GM19043 (cell line): Measurements from ENCODE around the gene EGR4.

Source experiments
- ATAC-seq: cut with Tn5 transposase; IDR thresholded peaks from one replicate; pipeline ENCODE4 v1.9.1; 2021; ENCODE audit warnings: low read depth; ENCODE audit not compliant: unreplicated experiment

EGR4 gene

DNA sequence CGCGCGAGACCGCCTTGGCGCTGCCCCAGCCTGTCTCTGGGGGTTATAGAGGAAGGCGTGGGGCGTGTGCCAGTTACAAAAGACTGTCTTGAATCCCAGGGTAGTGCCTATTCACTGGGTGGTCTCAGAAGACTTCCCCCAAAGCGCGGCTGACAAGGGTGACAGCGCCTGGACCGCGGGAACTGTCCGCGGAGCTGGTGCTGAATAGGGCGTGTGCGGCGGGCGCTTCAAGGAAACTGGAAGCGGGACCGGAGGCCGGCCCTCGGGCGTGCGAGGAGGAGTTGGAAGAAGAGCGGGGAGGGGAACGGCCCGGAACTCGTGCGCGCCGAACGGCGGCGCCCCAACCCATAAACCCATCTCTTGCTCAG, 2.3 kb downstream of the EGR4 start:
- no peak for ATAC-seq

DNA sequence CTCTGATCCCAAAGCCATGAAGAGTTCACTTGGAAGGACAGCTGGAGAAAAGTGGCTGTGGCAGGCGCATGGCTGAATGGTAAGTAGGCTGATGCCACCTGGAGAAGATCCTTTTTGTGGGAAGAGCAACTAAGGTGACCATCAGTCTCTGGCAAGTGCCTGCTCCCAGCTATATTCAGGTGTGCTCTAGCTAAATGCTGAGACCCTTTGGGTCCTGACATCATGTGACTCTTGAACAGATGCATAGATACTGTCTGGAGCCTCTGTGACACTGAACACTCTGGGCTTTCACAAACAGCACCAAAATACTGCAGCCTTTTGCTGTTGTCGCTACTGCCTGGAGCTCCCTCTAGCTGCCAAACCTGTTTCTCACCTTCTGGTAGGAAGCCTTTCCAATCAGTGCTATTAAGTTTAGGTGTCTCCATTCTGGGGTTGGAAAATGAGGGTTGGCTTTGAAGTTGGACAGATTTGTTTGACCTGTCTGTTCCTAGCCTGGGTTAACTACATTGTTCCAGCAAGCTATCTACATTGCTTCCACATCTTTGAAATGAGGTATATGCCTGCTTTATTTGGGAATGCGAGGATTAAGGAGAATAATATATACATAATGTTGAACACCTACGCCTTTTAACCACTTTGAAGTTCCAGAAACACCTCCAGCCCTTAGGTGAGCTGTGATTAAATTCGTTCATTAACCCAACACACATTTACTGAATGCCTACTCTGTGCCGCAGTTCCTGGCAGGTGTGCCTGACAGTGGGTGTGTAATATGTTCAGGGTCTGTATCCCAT, 3.1 kb downstream of the EGR4 start:
- no peak for ATAC-seq

- no peak for ATAC-seq
These were observed 4.0 kb downstream of the EGR4 start for GRCh38 chr2:73289304-73289703.

GRCh38 chr2:73286134-73286655, 7.2 kb downstream of the EGR4 start:
- ATAC-seq = no peak

DNA sequence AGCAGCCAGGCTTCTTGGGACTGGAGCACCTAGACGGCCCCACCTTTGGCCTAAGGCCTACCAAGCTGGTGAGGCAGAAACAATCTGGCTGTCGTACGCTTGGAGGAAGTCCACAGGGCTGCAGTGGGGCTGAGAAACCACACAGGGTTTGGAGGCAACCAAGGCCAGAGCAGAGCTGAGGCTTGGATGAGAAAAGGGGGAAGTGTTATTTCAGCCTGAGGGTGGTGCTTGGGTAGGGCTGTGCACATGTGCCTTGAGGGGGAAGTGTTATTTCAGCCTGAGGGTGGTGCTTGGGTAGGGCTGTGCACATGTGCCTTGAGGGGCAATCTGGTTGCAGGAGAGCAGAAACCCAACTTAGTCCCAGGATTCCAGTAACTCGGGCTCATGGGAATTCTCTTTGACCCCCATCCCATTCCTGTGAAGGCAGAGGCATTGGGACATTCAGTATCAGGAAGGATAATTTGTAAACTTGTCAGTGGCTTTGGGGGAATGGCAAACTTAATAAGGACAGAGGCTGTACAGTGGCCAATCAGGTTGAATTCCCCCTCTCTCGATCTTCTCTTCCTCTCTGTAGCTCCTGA, 8.1 kb downstream of the EGR4 start:
- peak; percentile 51 for ATAC-seq

- peak; percentile 72 for ATAC-seq
These were observed 8.8 kb downstream of the EGR4 start, which contains the start of gene FBXO41 for GRCh38 chr2:73284296-73285158. TSS of gene FBXO41 (minus strand) at chr2:73284478. CDS start at chr2:73269630, 14,848 bp downstream.

DNA sequence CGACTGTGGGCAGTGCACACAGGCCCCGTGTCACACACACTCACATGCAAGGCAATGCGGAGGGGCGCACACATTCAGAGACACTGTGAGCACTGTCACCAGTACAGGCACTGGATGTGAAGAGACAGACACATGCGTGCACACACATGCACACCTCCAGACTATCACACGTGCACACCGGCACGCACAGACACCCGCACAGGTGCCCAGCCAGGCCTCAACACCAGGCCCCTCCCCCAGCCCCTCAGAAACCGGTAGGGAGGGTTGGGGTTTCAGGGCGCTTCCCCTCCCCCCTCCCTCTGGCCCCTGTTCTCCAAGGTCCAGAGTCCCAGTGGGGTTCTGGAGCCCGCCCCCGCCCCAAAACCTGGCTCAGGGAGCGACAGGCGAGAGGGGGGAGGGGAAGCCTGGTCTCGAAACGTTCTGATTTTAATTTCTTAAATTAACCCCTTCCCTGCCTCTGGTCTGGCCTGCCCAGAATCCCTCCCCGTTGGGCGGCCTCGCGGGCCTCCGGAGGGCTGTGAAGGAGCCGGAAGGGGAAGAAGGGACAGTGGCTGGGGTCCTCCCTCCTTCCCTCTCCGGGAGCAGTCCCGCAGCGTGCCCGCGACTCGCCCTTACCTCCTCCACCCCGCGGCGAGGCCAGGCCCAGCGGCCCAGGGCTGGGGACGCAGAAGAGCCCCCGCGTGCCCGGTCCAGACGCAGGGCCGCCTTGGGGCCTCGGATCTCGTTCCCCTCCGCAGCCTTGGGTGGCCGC, 9.6 kb downstream of the EGR4 start:
- peak; percentile 13 for ATAC-seq

DNA sequence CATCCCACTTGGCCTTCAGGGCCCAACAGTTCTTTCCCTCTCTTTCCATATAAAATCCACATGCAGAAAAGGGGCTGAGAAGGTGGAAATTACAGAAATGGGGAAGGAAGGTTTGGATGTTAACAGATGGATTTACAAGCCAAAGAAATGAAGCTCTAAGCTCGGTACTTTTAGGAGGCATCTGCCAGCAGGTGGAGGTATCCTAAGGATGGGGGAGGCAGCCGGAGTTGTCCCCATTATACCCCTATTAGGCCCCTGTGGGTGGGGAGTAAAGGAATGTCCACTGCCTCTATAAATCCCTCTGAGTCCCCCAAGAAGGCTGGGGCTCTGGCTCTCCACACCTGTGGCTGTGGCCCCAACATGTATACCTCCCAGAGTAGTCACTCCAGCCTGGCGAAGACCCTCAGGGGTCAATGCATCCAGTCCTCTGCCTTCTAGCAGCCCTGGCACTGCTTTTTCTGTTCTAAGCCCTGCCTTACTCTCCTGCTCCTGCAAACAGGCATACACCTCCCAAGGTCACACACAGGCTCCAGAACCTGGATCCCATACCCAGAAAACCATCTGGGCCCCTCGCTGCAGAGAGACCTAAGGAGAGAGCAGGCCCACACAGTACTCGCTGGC, 10.3 kb downstream of the EGR4 start:
- ATAC-seq = no peak

GRCh38 chr2:73281244-73281643, 12.1 kb downstream of the EGR4 start:
- no peak for ATAC-seq

- no peak for ATAC-seq
These were observed 13.5 kb downstream of the EGR4 start for GRCh38 chr2:73279852-73280251.

DNA sequence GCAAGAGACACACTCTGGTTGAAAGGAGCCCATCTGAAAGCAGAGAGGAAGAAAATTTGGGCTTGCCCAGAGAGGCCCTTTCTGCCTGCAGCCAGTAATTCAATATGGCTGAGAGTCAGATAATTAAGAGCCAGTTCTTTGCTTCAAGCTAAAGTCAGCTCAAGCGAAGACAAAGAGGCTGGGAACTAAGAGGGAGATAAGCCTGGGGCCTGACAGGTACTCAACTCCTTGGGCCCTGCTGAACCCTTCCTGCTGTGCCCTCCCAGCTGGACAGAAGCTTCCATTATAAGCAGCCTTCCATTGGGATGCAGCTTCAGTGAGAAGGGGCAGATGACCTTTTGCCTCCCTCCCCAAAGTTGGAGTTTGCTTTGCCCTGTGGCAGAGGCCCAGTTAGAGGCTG, 21.1 kb downstream of the EGR4 start:
- no peak for ATAC-seq

DNA sequence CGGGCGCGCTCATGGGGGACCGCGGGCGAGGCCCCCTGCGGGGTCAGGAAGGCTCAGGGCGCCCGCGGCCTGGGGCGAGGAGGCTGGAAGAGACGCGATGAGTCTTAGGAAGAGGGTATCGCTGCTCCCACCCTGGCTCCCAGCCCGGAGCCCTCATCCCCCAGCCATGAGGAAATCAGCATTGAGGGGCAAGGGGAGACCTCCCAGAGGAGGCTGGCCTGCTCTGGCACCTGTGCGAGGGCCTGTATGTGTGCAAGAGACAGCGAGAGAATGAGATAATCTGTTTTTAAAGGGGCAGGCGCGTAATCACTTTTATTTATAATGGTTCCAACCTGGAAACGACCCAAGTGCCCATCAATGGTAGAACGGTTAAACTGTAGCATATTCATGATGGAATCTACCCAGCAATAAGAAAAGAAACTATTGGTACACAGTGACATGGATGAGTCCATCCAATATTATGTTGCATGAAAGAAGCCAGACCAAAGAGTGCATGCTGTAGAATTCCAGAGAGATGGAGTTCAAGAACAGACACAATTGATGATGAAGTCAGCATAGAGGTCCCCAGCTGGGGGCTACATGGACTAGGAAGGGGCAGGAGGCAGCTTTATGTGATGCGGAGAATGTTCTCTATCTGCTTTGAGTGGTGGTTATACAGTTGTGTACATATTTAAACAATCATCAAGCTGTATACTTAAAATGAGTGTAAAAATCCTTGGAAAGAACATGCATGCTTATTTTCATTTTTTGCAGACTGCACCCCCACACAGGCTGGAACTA, 23.5 kb downstream of the EGR4 start:
- ATAC-seq = peak; percentile 8

DNA sequence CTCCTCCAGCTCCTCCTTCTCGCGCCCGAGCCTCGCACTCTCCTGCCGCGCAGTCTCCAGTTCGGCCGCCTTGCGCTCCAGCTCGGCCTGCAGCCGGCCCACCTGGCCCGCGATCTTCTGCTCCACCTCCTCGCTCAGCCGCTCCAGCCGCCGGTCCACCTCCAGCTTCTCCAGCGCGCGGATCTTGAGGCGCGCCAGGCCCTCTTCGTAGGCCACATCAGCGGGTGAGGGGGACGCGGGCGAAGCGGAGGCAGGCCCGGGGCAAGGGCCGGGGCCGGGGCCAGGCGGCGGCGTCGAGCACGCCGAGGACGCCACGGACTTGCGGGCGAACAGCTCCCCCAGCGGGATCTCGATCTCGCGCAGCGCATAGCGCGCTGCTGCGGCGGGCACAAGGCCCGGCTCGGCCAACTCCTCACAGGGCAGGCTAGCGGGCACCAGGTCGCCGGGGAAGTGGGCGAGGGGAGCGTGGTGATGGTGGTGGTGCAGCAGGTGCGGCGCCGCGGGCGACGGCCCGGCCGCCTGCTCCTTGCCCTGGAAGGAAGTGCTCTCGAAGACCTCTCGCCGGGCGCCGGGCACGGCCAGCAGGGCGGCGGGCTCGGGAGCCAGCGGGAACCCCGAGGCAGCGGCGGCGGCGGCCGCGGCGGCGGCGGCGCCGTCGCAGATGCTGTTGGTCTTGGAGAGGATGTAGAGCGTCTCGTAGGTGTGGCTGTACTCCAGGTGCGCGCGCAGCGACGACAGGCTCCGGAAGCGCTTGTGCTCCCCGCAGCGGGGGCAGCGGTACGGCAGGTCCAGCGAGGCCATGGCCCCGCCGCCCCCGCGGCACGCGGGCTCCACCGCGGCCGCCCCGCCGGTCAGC, 24.3 kb downstream of the EGR4 start:
- peak; percentile 83 for ATAC-seq

- ATAC-seq = no peak
These were observed 24.9 kb downstream of the EGR4 start for GRCh38 chr2:73268366-73268829.

DNA sequence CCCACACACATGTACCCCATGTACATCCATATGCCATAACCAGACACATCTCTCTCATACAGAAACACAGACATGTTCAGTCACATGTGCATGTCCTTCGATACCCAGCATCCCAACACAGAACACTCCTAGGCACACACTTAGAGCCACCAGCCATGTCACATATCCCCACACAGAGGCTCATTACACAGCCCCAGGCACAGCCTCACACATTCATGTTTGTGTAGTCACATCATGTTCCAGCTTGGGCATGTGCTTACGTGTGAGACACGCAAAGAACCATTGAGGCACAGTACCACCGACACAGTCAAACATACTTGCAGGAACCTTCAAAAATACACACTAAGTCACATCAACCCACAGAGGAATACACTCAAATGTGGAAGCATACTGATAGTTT, 26.3 kb downstream of the EGR4 start:
- no peak for ATAC-seq

DNA sequence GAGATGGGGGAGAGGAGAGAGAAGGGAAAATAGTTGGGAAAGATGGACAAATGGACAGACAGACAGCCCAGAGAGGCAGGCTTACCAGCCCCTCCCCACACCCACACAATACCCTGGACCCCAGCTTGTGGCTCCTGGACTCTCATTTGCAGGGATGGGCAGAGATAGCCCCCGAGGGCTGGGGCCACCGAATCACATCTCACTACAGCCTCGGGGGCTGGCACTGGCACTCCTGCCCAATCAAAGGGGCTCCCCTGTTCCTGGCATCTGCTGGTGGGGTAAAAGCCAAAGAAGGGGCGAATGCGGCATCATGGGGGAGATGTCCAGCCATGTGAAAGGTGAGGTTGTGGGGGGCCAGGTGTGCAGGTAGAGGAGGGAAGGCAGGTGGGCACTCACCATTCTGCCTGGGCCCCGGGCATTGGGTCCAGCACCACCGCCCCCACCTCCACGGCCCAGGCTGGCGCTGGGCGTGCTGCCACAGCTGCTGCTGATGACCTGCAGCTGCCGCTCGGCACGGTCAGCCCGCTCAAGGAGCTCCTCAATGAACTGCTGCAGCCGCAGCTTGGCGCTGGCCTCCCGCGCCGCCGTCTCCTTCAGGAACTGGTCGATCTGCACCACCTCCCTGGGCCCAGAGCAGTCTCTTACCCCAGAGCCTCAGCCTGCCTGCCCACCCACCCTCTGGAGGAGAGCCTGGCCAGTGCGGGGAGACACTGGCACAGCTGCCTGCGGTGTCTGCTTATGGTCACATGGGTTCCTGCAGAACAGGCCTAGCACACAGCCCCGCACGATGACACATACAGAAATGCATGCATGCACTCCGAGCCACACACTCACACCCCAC, 27.1 kb downstream of the EGR4 start:
- ATAC-seq = no peak

DNA sequence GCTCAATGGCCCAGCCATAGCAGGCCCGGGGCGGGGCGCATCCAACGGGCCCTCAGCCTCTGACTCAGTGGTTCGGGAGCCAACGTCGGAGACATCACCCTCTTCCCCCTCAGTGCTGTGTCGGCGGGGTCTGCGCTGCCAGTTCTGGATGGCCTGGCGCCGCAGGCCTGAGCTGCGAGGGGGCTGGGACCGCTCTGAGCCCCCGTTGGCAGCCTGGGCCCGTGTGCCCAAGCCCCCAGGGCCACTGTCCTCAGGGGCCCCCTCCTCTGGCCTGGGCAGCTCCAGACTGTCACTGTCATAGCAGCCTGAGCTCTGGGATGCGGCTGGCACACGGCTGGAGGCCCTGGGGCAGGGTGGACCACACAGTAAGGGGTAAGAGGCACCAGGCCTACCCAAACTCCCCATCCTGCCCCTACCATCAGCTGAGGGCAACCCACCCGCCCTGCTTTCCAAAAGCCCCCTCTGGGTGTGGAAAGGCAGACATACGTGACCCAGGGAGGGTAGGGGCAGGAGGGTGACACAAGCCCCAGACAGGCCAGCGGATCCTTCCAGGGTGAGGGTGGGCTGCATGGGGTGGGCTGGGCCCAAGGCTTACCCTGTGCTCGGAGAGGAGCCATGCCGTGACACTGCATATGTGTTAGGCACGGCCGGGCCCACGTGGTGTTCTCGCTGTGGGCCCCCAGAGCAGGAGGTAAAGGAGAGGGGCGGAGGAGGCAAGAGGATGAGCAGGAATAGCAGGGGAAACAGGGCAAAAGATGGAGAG, 27.9 kb downstream of the EGR4 start:
- no peak for ATAC-seq
